Suprapubic skin (tissue), 4 donors: ENCODE measurements around the gene CACNA1I. TPM values are rescaled to one million over a fixed set of nuclear protein-coding genes. Genes with fewer than 3 reads are reported as not detected.

ENCODE experiments used
- DNase-seq, 2 donors: peaks; one replicate each; pipeline ENCODE4 v3.0.0-alpha.2; 2019; ENCODE audit warnings: low spot score in 2 of 2
- H3K27ac ChIP-seq: fragments of 200-600 bp; sonication (generic); one replicate; pipeline ENCODE4 v1.5.1; 2019
- H3K27me3 ChIP-seq: fragments of 200-600 bp; sonication (generic); one replicate; pipeline ENCODE4 v1.5.1; 2019
- H3K36me3 ChIP-seq: fragments of 200-600 bp; sonication (generic); one replicate; pipeline ENCODE4 v1.5.1; 2019
- H3K4me1 ChIP-seq: fragments of 200-600 bp; sonication (generic); one replicate; pipeline ENCODE4 v1.5.1; 2019
- H3K4me3 ChIP-seq: fragments of 200-600 bp; sonication (generic); one replicate; pipeline ENCODE4 v1.5.1; 2019; ENCODE audit warnings: mild to moderate bottlenecking
- H3K9me3 ChIP-seq: fragments of 200-600 bp; sonication (generic); one replicate; pipeline ENCODE4 v1.5.1; 2019
- EP300 ChIP-seq: sonication (generic); formaldehyde crosslinking; IDR thresholded peaks from one replicate; pipeline ENCODE4 v1.6.1; 2017; ENCODE audit warnings: antibody characterized with exemption
- POLR2A ChIP-seq, 2 donors: fragments of 450-650 bp; IDR thresholded peaks; one replicate each; pipeline ENCODE4 v1.6.1; 2017; ENCODE audit warnings: antibody characterized with exemption in 2 of 2, mild to moderate bottlenecking in 2 of 2, moderate library complexity in 2 of 2
- POLR2AphosphoS5 ChIP-seq, 3 donors: sonication (generic); formaldehyde crosslinking; IDR thresholded peaks; one replicate each; pipeline ENCODE4 v1.6.1; 2017; ENCODE audit warnings: antibody characterized with exemption in 3 of 3
- WGBS: methylation state at CpG from one replicate; pipeline ENCODE4 v1.1.5; 2018; 5-methylcytosine and 5-hydroxymethylcytosine counted together
- total RNA-seq, 4 donors: library from RNA; depleted of rRNA; stranded (reverse); fragments of >200 nt; gene quantifications; one replicate each; pipeline ENCODE4 v1.1.0, GENCODE V29; 2016
- TF ChIP-seq, protein P1 (sequence below), 2 donors: fragments of 200-600 bp in 1 of 2; fragments of 450-650 bp in 1 of 2; sonication (generic) in 1 of 2; IDR thresholded peaks; one replicate each; pipeline ENCODE4 v1.5.1; 2016 to 2019; ENCODE audit warnings: antibody characterized with exemption in 2 of 2, mild to moderate bottlenecking in 1 of 2, moderate library complexity in 1 of 2

CACNA1I gene
- total RNA-seq, 4 donors from 2014 or later, result 0.08 to 0.80 (median 0.17) TPM; not detected in 1

- no peaks in the 10 kb centered on the region for H3K9me3 ChIP-seq
- WGBS, result 95% methylated on average over 6 of the region's 7 CpGs
- no peaks in the 10 kb centered on the region for H3K4me1 ChIP-seq
- H3K27ac ChIP-seq, result no peak overlapping the region
- DNase-seq, result no peak
- H3K36me3 ChIP-seq, result no peaks in the 10 kb centered on the region
- peaks cover 7% of the 10 kb centered on the region for H3K27me3 ChIP-seq
- H3K4me3 ChIP-seq, result no peak overlapping the region
- TF ChIP-seq, protein P1, sequence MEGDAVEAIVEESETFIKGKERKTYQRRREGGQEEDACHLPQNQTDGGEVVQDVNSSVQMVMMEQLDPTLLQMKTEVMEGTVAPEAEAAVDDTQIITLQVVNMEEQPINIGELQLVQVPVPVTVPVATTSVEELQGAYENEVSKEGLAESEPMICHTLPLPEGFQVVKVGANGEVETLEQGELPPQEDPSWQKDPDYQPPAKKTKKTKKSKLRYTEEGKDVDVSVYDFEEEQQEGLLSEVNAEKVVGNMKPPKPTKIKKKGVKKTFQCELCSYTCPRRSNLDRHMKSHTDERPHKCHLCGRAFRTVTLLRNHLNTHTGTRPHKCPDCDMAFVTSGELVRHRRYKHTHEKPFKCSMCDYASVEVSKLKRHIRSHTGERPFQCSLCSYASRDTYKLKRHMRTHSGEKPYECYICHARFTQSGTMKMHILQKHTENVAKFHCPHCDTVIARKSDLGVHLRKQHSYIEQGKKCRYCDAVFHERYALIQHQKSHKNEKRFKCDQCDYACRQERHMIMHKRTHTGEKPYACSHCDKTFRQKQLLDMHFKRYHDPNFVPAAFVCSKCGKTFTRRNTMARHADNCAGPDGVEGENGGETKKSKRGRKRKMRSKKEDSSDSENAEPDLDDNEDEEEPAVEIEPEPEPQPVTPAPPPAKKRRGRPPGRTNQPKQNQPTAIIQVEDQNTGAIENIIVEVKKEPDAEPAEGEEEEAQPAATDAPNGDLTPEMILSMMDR (IDR thresholded peaks at IDR 0.05), result no peak
- TF ChIP-seq POLR2A (IDR thresholded peaks at IDR 0.05) (no peak), EP300 (no peak), POLR2AphosphoS5 (IDR thresholded peaks at IDR 0.05) (no peak)
These were observed 1.5 kb upstream of the CACNA1I start for GRCh38 chr22:39569066-39569465.

GRCh38 chr22:39570226-39570625 lies 327 bp upstream of the CACNA1I start:
- H3K9me3 ChIP-seq, result no peaks in the 10 kb centered on the region
- no peaks in the 10 kb centered on the region for H3K4me1 ChIP-seq
- H3K27me3 ChIP-seq, result peaks cover 5% of the 10 kb centered on the region
- H3K4me3 ChIP-seq, result no peak overlapping the region
- TF ChIP-seq EP300, result no peak
- TF ChIP-seq, protein P1 (IDR thresholded peaks at IDR 0.05), result no peak
- H3K27ac ChIP-seq, result no peak overlapping the region
- WGBS, result 77% methylated on average over 3 of the region's 3 CpGs
- DNase-seq, result no peak
- no peaks in the 10 kb centered on the region for H3K36me3 ChIP-seq

- Histone ChIP-seq H3K4me3 (no peak overlapping the region), H3K4me1 (no peaks in the 10 kb centered on the region), H3K9me3 (no peaks in the 10 kb centered on the region), H3K27me3 (peaks cover 10% of the 10 kb centered on the region), H3K27ac (no peak overlapping the region), H3K36me3 (no peaks in the 10 kb centered on the region)
- TF ChIP-seq POLR2A (IDR thresholded peaks at IDR 0.05) (no peak), EP300 (no peak), POLR2AphosphoS5 (IDR thresholded peaks at IDR 0.05) (no peak)
- TF ChIP-seq, protein P1 (IDR thresholded peaks at IDR 0.05), result no peak
- 68% methylated on average over 1 of the region's 1 CpG for WGBS
- DNase-seq, result no peak
These were observed 985 bp downstream of the CACNA1I start for GRCh38 chr22:39571538-39571937.

GRCh38 chr22:39574779-39575551 lies 4.4 kb downstream of the CACNA1I start:
- Histone ChIP-seq H3K27me3 (peaks cover 34% of the 10 kb centered on the region), H3K27ac (no peak overlapping the region), H3K9me3 (no peaks in the 10 kb centered on the region), H3K36me3 (no peaks in the 10 kb centered on the region), H3K4me1 (no peaks in the 10 kb centered on the region), H3K4me3 (no peak overlapping the region)
- DNase-seq, result no peak
- TF ChIP-seq POLR2AphosphoS5 (IDR thresholded peaks at IDR 0.05) (no peak), POLR2A (IDR thresholded peaks at IDR 0.05) (no peak), EP300 (no peak)
- TF ChIP-seq, protein P1 (IDR thresholded peaks at IDR 0.05), result no peak
- WGBS, result 95% methylated on average over 11 of the region's 14 CpGs

- H3K4me1 ChIP-seq, result no peaks in the 10 kb centered on the region
- no peak overlapping the region for H3K4me3 ChIP-seq
- TF ChIP-seq POLR2A (IDR thresholded peaks at IDR 0.05) (no peak), POLR2AphosphoS5 (IDR thresholded peaks at IDR 0.05) (no peak), EP300 (no peak)
- TF ChIP-seq, protein P1 (IDR thresholded peaks at IDR 0.05), result no peak
- no peak overlapping the region for H3K27ac ChIP-seq
- peaks cover 32% of the 10 kb centered on the region for H3K27me3 ChIP-seq
- 100% methylated on average over 2 of the region's 2 CpGs for WGBS
- DNase-seq, result no peak
- no peaks in the 10 kb centered on the region for H3K9me3 ChIP-seq
- no peaks in the 10 kb centered on the region for H3K36me3 ChIP-seq
These were observed 4.9 kb downstream of the CACNA1I start for GRCh38 chr22:39575552-39575825.
